GM12878 (cell line): ENCODE data around the gene LCOR. TPM values are rescaled to one million over a fixed set of nuclear protein-coding genes. Genes with fewer than 3 reads are reported as not detected.

Source experiments
- ATAC-seq: fragments of 200-7000 bp; cut with Tn5 transposase; 3 replicates; pipeline ENCODE4 v1.9.1; 2020; ENCODE audit warnings: mild to moderate bottlenecking, moderate library complexity
- BruUV-seq: library from RNA; stranded (reverse); fragments of 400-500 nt; replicated peaks from 2 replicates; lab custom pipeline; 2021; lab: Mats Ljungman, UMichigan
- CTCF ChIA-PET: fragments of 300-600 bp; sonication (Branson Sonifier 250); formaldehyde crosslinking; extraction: SDS; loops from one replicate; lab custom pipeline; 2021; ENCODE audit warnings: inconsistent platforms; lab: Yijun Ruan, JAX
- POLR2A ChIA-PET: fragments of 350-600 bp; formaldehyde crosslinking; extraction: SDS; loops from one replicate; lab custom pipeline; 2021; ENCODE audit warnings: inconsistent platforms; lab: Charles Lee
- RAD21 ChIA-PET: fragments of 300-600 bp; sonication (Branson Sonifier 250); formaldehyde crosslinking; loops from one replicate; lab custom pipeline; 2023; ENCODE audit warnings: antibody characterized with exemption; ENCODE audit not compliant: unreplicated experiment; lab: Charles Lee
- SMC1A ChIA-PET: fragments of 300-600 bp; sonication (Branson Sonifier 250); formaldehyde crosslinking; loops from one replicate; lab custom pipeline; 2023; ENCODE audit not compliant: unreplicated experiment, uncharacterized antibody; lab: Charles Lee
- DNase-seq: peaks from one replicate; pipeline ENCODE4 v3.0.0-alpha.2; 2011; ENCODE audit warnings: low read depth, low spot score
- FAIRE-seq: peaks from 3 replicates; lab custom pipeline; 2011; peaks lifted over from hg19 to GRCh38; lab: Jason Lieb, UNC
- H2AFZ ChIP-seq: 2 replicates; pipeline ENCODE4 v1.6.0; 2011; ENCODE audit warnings: low read depth, low read length, control low read depth; ENCODE audit not compliant: control insufficient read depth
- H3K27ac ChIP-seq: 2 replicates; pipeline ENCODE4 v1.5.1; 2011; ENCODE audit warnings: control low read depth; ENCODE audit not compliant: control insufficient read depth, insufficient read depth
- H3K27me3 ChIP-seq, 2 experiments: replicated peaks in 1 of 2; 2 replicates each; pipeline versions ENCODE4 v1.6.0 to v1.6.1; 2011; ENCODE audit warnings: low read length in 1 of 2; ENCODE audit not compliant: control insufficient read depth in 2 of 2, insufficient read depth in 2 of 2
- H3K36me3 ChIP-seq, 2 experiments: 2 replicates each; pipeline ENCODE4 v1.5.1; 2011; ENCODE audit warnings: low read length in 1 of 2; ENCODE audit not compliant: control insufficient read depth in 2 of 2, insufficient read depth in 2 of 2
- H3K4me1 ChIP-seq: 2 replicates; pipeline ENCODE4 v1.6.1; 2011; ENCODE audit warnings: mild to moderate bottlenecking, low read length, moderate library complexity, mixed read lengths; ENCODE audit not compliant: control insufficient read depth, insufficient read depth
- H3K4me2 ChIP-seq: 2 replicates; pipeline ENCODE4 v1.6.0; 2011; ENCODE audit warnings: control low read depth; ENCODE audit not compliant: control insufficient read depth, insufficient read depth
- H3K4me3 ChIP-seq: fragments of 200-600 bp; sonication (generic); 2 replicates; pipeline ENCODE4 v1.5.1; 2016
- H3K79me2 ChIP-seq: 2 replicates; pipeline ENCODE4 v1.6.0; 2011; ENCODE audit warnings: low read length; ENCODE audit not compliant: control insufficient read depth, insufficient read depth
- H3K9ac ChIP-seq: 2 replicates; pipeline ENCODE4 v1.8.0; 2011; ENCODE audit warnings: low read length, control low read depth, mixed read lengths; ENCODE audit not compliant: control insufficient read depth, insufficient read depth
- H3K9me3 ChIP-seq: replicated peaks from 3 replicates; pipeline ENCODE4 v1.5.1; 2011; ENCODE audit warnings: mild to moderate bottlenecking, low read length; ENCODE audit not compliant: control insufficient read depth, insufficient read depth
- H4K20me1 ChIP-seq: 2 replicates; pipeline ENCODE4 v1.6.0; 2011; ENCODE audit not compliant: control insufficient read depth, insufficient read depth
- CBX5 ChIP-seq: sonication (generic); IDR thresholded peaks from 2 replicates; pipeline ENCODE4 v1.6.1; 2016; ENCODE audit warnings: low read depth, moderate library complexity, mild to moderate bottlenecking, inconsistent platforms
- CREB1 ChIP-seq: IDR thresholded peaks from 2 replicates; pipeline ENCODE4 v1.6.1; 2012; ENCODE audit warnings: low read depth, mild to moderate bottlenecking, inconsistent platforms
- HDAC2 ChIP-seq: fragments of 200-600 bp; sonication (generic); IDR thresholded peaks from 2 replicates; pipeline ENCODE4 v1.6.1; 2017
- KAT2A ChIP-seq: conservative IDR thresholded peaks from 2 replicates; pipeline ENCODE4 v1.6.1; 2011; ENCODE audit warnings: low read depth, low read length; ENCODE audit not compliant: control insufficient read depth
- KLF5 ChIP-seq: fragments of 450-650 bp; IDR thresholded peaks from 2 replicates; pipeline ENCODE4 v1.6.1; 2014; ENCODE audit warnings: mild to moderate bottlenecking; ENCODE audit not compliant: partially characterized antibody
- MTA3 ChIP-seq: IDR thresholded peaks from 2 replicates; pipeline ENCODE4 v1.6.1; 2012; ENCODE audit warnings: low read length, inconsistent platforms, borderline replicate concordance
- PAX8 ChIP-seq: fragments of 450-650 bp; IDR thresholded peaks from 2 replicates; pipeline ENCODE4 v1.6.1; 2017; ENCODE audit warnings: mild to moderate bottlenecking, moderate library complexity
- POU2F2 ChIP-seq: IDR thresholded peaks from 3 replicates; pipeline ENCODE4 v1.6.1; 2011; ENCODE audit warnings: low read depth, mild to moderate bottlenecking, low read length, borderline replicate concordance
- RAD21 ChIP-seq: IDR thresholded peaks from 2 replicates; pipeline ENCODE4 v1.6.1; 2011; ENCODE audit warnings: mild to moderate bottlenecking, low read depth, low read length, moderate library complexity; ENCODE audit not compliant: insufficient read depth
- RCOR1 ChIP-seq: conservative IDR thresholded peaks from 2 replicates; pipeline ENCODE4 v1.6.1; 2012; ENCODE audit warnings: low read depth, low read length, improper control_type of control experiment
- RUNX3 ChIP-seq: IDR thresholded peaks from 2 replicates; pipeline ENCODE4 v1.6.1; 2012; ENCODE audit warnings: low read length, inconsistent platforms
- SMC3 ChIP-seq: IDR thresholded peaks from 2 replicates; pipeline ENCODE4 v1.6.1; 2011; ENCODE audit warnings: low read length, improper control_type of control experiment, borderline replicate concordance
- SPI1 ChIP-seq: IDR thresholded peaks from 2 replicates; pipeline ENCODE4 v1.6.1; 2011; ENCODE audit warnings: low read depth, mild to moderate bottlenecking, low read length, moderate library complexity, borderline replicate concordance; ENCODE audit not compliant: insufficient read depth
- SREBF1 ChIP-seq: IDR thresholded peaks from 2 replicates; pipeline ENCODE4 v1.6.1; 2012; ENCODE audit warnings: mild to moderate bottlenecking, low read length
- SREBF2 ChIP-seq: IDR thresholded peaks from 2 replicates; pipeline ENCODE4 v1.6.1; 2012; ENCODE audit warnings: mild to moderate bottlenecking, low read length
- SUPT20H ChIP-seq: IDR thresholded peaks from 2 replicates; pipeline ENCODE4 v1.6.1; 2011; ENCODE audit warnings: low read depth, mild to moderate bottlenecking, low read length, moderate library complexity, borderline replicate concordance; ENCODE audit not compliant: control insufficient read depth
- TARDBP ChIP-seq: IDR thresholded peaks from 2 replicates; pipeline ENCODE4 v1.6.1; 2016; ENCODE audit warnings: borderline replicate concordance
- TBL1XR1 ChIP-seq: IDR thresholded peaks from 2 replicates; pipeline ENCODE4 v1.6.1; 2012; ENCODE audit warnings: low read depth, low read length, improper control_type of control experiment
- USF1 ChIP-seq: IDR thresholded peaks from 2 replicates; pipeline ENCODE4 v1.6.1; 2011; ENCODE audit warnings: borderline replicate concordance, low read depth, mild to moderate bottlenecking, moderate library complexity, mixed read lengths, low read length; ENCODE audit not compliant: insufficient read depth; ENCODE audit errors: extremely low read length
- ZNF207 ChIP-seq: fragments of 450-650 bp; IDR thresholded peaks from 2 replicates; pipeline ENCODE4 v1.6.1; 2014; ENCODE audit warnings: antibody characterized with exemption, mild to moderate bottlenecking, borderline replicate concordance
- WGBS: methylation state at CpG from one replicate; pipeline ENCODE4 v1.1.6; 2016; ENCODE audit warnings: low lambda C conversion rate; ENCODE audit not compliant: insufficient replicate concordance, insufficient coverage; ENCODE audit errors: missing lambda C conversion rate; 5-methylcytosine and 5-hydroxymethylcytosine counted together
- in situ Hi-C: fragments of 300-500 bp; cut with MboI; formaldehyde crosslinking; loops from 9 replicates; pipeline ENCODE4 v1.14.3; 2018; ENCODE audit warnings: mixed read lengths
- intact Hi-C: fragments of 100-400 bp; cut with micrococcal nuclease; formaldehyde crosslinking; loops from one replicate; pipeline ENCODE4 v1.14.2; 2022; ENCODE audit not compliant: unreplicated experiment
- polyA plus RNA-seq, 11 experiments: library from polyadenylated mRNA; depleted of rRNA in 4 of 11; unstranded in 6 of 11; stranded (reverse) in 5 of 11; fragments of >200 nt; fragmentation: Nextera tagmentation in 4 of 11; fragmentation: Illumina TruSeq in 1 of 11; extraction: Ambion mirVana in 4 of 11; extraction: Trizol in 1 of 11; gene quantifications; 1 replicate in 1 of 11; 2 replicates in 10 of 11; pipeline versions ENCODE4 v1.2.1 to v1.2.3, GENCODE V29; 2011 to 2016; ENCODE audit warnings: inconsistent platforms in 2 of 11, missing spikeins in 2 of 11, low read depth in 1 of 11
- total RNA-seq, 4 experiments: library from RNA; depleted of rRNA in 3 of 4; stranded (reverse); fragments of >200 nt in 3 of 4; fragmentation: Illumina TruSeq in 1 of 4; extraction: Trizol in 1 of 4; gene quantifications; 2 replicates each; pipeline versions ENCODE4 v1.2.1 to v1.2.3, GENCODE V29; 2013 to 2021

The LCOR gene
- total and polyA plus RNA-seq, 10 of the 15 experiments (the other 5 are each of a cell fraction or from before 2014, with no cell fraction given): 1.6 to 22.0 (median 13.2) TPM

GRCh38 chr10:97037365-97038361, 205.6 kb downstream of the LCOR start:
- peak; percentile 89 for FAIRE-seq
- peak overlapping the region; percentile 92 for H3K4me2 ChIP-seq
- peak; percentile 96 for ATAC-seq
- SMC1A ChIA-PET: interaction anchor here (0.6 to 4.6 kb wide), 16 partner anchors 10 to 271 kb away, joined by 3 to 29 read pairs (median 4); no protein-coding TSS in a partner anchor
- H3K27me3 ChIP-seq: peaks cover 0 to 3% of the 10 kb centered on the region in 2 experiments; a peak in 2 of 4 replicates
- no peaks in the 10 kb centered on the region for H3K36me3 ChIP-seq
- RAD21 ChIA-PET: interaction anchor here (0.7 to 2.9 kb wide), 18 partner anchors 12 to 297 kb away, joined by 3 to 19 read pairs (median 5); no protein-coding TSS in a partner anchor
- CTCF ChIA-PET: interaction anchor here (0.6 to 8.5 kb wide), 64 partner anchors 11 to 660 kb away, joined by 3 to 155 read pairs (median 4); no protein-coding TSS in a partner anchor
- peak; percentile 34 for DNase-seq
- H3K9me3 ChIP-seq: no peaks in the 10 kb centered on the region
- H3K9ac ChIP-seq: peak overlapping the region; percentile 31; the same call in 1 of the 2 replicates
- POLR2A ChIA-PET: interaction anchor here (0.6 kb wide), 1 partner anchor 166 kb away, joined by 4 read pairs; no protein-coding TSS in a partner anchor
- intact Hi-C loops (loop anchor here (1.0 kb wide), 2 partner anchors 173 to 197 kb away; no protein-coding TSS in a partner anchor), in situ Hi-C loops (no loop called here)
- peak overlapping the region; percentile 95 for H2AFZ ChIP-seq
- H3K79me2 ChIP-seq: no peaks in the 10 kb centered on the region
- H4K20me1 ChIP-seq: no peaks in the 10 kb centered on the region
- 20% methylated on average over 30 of the region's 30 CpGs for WGBS
- H3K27ac ChIP-seq: no peak overlapping the region
- peak overlapping the region; percentile 35; the same call in 1 of the 2 replicates for H3K4me3 ChIP-seq
- BruUV-seq: no TSS peak
- H3K4me1 ChIP-seq: peaks cover 7% of the 10 kb centered on the region
- TF ChIP-seq HDAC2 (no peak), POU2F2 (no peak), SUPT20H (no peak), SREBF1 (no peak), SREBF2 (no peak), PAX8 (no peak), MTA3 (no peak), CREB1 (no peak), SMC3 (peak; percentile 49; the same call in 1 of the 2 replicates), RAD21 (peak; percentile 71), KLF5 (no peak), SPI1 (no peak), RCOR1 (no peak), TBL1XR1 (no peak), TARDBP (no peak), RUNX3 (no peak), ZNF207 (no peak), USF1 (peak; percentile 64), CBX5 (no peak), KAT2A (no peak)
